ENCODE results near the gene FKBP15. TPM values are rescaled to one million over a fixed set of nuclear protein-coding genes. Genes with fewer than 3 reads are reported as not detected.

Gene FKBP15
- total RNA-seq, 1 donor from 2014 or later, result 26.4 TPM

DNA sequence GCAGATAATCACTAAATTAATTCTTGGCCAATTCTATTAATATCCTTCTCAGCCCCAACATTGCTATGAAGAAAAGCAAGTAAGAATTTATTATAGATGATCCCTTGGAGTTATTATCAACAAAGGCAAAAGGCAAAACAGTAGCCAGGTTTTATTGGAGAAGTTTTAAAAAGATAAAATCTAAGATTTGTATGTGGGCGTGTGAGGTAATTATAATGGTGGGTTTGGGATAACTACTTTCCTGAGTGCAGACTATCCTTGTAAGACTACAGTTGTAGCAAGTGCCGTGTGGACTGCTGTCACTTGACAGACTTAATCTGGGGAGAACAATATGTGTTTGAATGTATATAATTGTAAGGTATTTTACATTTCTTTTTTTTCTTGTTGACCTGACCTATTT, 23.5 kb upstream of the FKBP15 start:
- DNase-seq (ENCODE audit: low read depth) (no peak), FAIRE-seq (no peak)
- TF ChIP-seq EZH2 (IDR thresholded peaks at IDR 0.05; ENCODE audit: insufficient read depth, low read length), result no peak
- TF ChIP-seq, protein P1, sequence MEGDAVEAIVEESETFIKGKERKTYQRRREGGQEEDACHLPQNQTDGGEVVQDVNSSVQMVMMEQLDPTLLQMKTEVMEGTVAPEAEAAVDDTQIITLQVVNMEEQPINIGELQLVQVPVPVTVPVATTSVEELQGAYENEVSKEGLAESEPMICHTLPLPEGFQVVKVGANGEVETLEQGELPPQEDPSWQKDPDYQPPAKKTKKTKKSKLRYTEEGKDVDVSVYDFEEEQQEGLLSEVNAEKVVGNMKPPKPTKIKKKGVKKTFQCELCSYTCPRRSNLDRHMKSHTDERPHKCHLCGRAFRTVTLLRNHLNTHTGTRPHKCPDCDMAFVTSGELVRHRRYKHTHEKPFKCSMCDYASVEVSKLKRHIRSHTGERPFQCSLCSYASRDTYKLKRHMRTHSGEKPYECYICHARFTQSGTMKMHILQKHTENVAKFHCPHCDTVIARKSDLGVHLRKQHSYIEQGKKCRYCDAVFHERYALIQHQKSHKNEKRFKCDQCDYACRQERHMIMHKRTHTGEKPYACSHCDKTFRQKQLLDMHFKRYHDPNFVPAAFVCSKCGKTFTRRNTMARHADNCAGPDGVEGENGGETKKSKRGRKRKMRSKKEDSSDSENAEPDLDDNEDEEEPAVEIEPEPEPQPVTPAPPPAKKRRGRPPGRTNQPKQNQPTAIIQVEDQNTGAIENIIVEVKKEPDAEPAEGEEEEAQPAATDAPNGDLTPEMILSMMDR (IDR thresholded peaks at IDR 0.05; ENCODE audit: insufficient read depth, low read depth, low read length), result no peak
- peaks cover 5% of the 10 kb centered on the region for H3K36me3 Mint-ChIP-seq (ENCODE audit: low read depth, unreplicated experiment)
- H3K4me1 Mint-ChIP-seq (ENCODE audit: low read depth, unreplicated experiment), result no peaks in the 10 kb centered on the region
- no peak overlapping the region for H3K9ac ChIP-seq (ENCODE audit: low read length)
- H3K79me2 ChIP-seq (ENCODE audit: insufficient read depth, low read length), result peaks cover 9% of the 10 kb centered on the region
- H3K4me2 ChIP-seq (ENCODE audit: low read length), result no peak overlapping the region
- no peaks in the 10 kb centered on the region for H3K9me3 Mint-ChIP-seq (ENCODE audit: unreplicated experiment)
- no peaks in the 10 kb centered on the region for H3K27me3 ChIP-seq (ENCODE audit: insufficient read depth, low read length)
- H3K27me3 Mint-ChIP-seq (ENCODE audit: low read depth, unreplicated experiment), result no peaks in the 10 kb centered on the region
- H3K4me3 ChIP-seq (ENCODE audit: insufficient read depth, low read depth, low read length), result no peak overlapping the region
- no peak overlapping the region for H3K4me3 Mint-ChIP-seq (ENCODE audit: unreplicated experiment)
- H3K4me1 ChIP-seq (ENCODE audit: insufficient read depth, low read length), result no peaks in the 10 kb centered on the region
- H3K27ac ChIP-seq (ENCODE audit: low read depth, low read length), result no peak overlapping the region
- peaks cover 15% of the 10 kb centered on the region for H4K20me1 ChIP-seq (ENCODE audit: insufficient read depth, low read length)
- no peak overlapping the region for H2AFZ ChIP-seq (ENCODE audit: low read depth, low read length)
- peaks cover 2% of the 10 kb centered on the region for H3K36me3 ChIP-seq (ENCODE audit: insufficient read depth, low read length)
- H3K9me3 ChIP-seq (ENCODE audit: insufficient read depth, low read depth, low read length), result no peaks in the 10 kb centered on the region
- H3K27ac Mint-ChIP-seq (ENCODE audit: unreplicated experiment), result no peak overlapping the region

DNA sequence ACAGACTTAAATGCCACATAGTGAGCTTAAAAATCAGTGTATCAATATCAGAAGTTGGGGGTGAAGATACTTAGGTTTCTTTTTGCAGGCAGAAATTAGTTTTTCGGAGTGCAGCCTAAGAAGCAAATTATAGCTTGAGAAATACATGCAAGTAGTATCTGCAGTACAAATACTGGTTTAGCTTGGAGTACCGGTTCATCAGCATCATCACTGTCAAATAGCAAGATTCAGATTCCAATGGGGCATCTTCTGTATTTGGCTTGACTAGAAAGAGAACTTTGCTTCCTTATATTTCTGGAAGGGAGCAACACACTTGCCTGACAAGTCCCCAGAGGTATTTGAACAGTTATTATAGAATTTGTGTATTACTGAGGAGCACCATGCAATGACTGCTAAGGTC, 20.1 kb upstream of the FKBP15 start:
- TF ChIP-seq EZH2 (IDR thresholded peaks at IDR 0.05; ENCODE audit: insufficient read depth, low read length), result no peak
- TF ChIP-seq, protein P1 (IDR thresholded peaks at IDR 0.05; ENCODE audit: insufficient read depth, low read depth, low read length), result no peak
- no peaks in the 10 kb centered on the region for H3K4me1 ChIP-seq (ENCODE audit: insufficient read depth, low read length)
- Mint-ChIP-seq H3K36me3 (ENCODE audit: low read depth, unreplicated experiment) (no peaks in the 10 kb centered on the region), H3K9me3 (ENCODE audit: unreplicated experiment) (no peaks in the 10 kb centered on the region), H3K4me1 (ENCODE audit: low read depth, unreplicated experiment) (no peaks in the 10 kb centered on the region), H3K4me3 (ENCODE audit: unreplicated experiment) (no peak overlapping the region), H3K27ac (ENCODE audit: unreplicated experiment) (no peak overlapping the region), H3K27me3 (ENCODE audit: low read depth, unreplicated experiment) (no peaks in the 10 kb centered on the region)
- FAIRE-seq (no peak), DNase-seq (ENCODE audit: low read depth) (no peak)
- H3K79me2 ChIP-seq (ENCODE audit: insufficient read depth, low read length), result peaks cover 14% of the 10 kb centered on the region
- no peak overlapping the region for H3K27ac ChIP-seq (ENCODE audit: low read depth, low read length)
- H3K27me3 ChIP-seq (ENCODE audit: insufficient read depth, low read length), result no peaks in the 10 kb centered on the region
- H3K9ac ChIP-seq (ENCODE audit: low read length), result no peak overlapping the region
- H3K9me3 ChIP-seq (ENCODE audit: insufficient read depth, low read depth, low read length), result no peaks in the 10 kb centered on the region
- peaks cover 2% of the 10 kb centered on the region for H3K36me3 ChIP-seq (ENCODE audit: insufficient read depth, low read length)
- H3K4me3 ChIP-seq (ENCODE audit: insufficient read depth, low read depth, low read length), result no peak overlapping the region
- peaks cover 17% of the 10 kb centered on the region for H4K20me1 ChIP-seq (ENCODE audit: insufficient read depth, low read length)
- no peak overlapping the region for H3K4me2 ChIP-seq (ENCODE audit: low read length)
- no peak overlapping the region for H2AFZ ChIP-seq (ENCODE audit: low read depth, low read length)

DNA sequence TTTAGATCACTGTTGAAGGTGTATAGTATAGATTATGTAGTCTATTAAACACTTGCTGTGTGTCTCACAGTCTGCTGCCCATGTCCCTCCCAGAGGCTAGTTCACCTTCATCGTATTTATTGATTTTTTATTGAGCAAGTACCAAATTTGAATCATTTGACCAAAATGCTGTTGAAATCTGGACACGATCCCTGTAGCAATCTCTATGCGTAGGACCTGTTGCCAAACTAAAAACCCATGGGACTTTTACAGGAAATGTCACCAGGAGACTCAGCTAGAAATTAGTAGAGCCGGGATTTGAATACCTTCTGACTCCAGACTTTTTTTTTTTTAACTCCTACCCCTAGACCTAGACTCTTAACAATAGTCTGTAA, 17.8 kb upstream of the FKBP15 start:
- H3K9ac ChIP-seq (ENCODE audit: low read length), result no peak overlapping the region
- FAIRE-seq (no peak), DNase-seq (ENCODE audit: low read depth) (no peak)
- H4K20me1 ChIP-seq (ENCODE audit: insufficient read depth, low read length), result peaks cover 20% of the 10 kb centered on the region
- peaks cover 10% of the 10 kb centered on the region for H3K79me2 ChIP-seq (ENCODE audit: insufficient read depth, low read length)
- no peaks in the 10 kb centered on the region for H3K27me3 Mint-ChIP-seq (ENCODE audit: low read depth, unreplicated experiment)
- TF ChIP-seq EZH2 (IDR thresholded peaks at IDR 0.05; ENCODE audit: insufficient read depth, low read length), result no peak
- TF ChIP-seq, protein P1 (IDR thresholded peaks at IDR 0.05; ENCODE audit: insufficient read depth, low read depth, low read length), result no peak
- no peak overlapping the region for H2AFZ ChIP-seq (ENCODE audit: low read depth, low read length)
- H3K36me3 Mint-ChIP-seq (ENCODE audit: low read depth, unreplicated experiment), result no peaks in the 10 kb centered on the region
- no peaks in the 10 kb centered on the region for H3K9me3 Mint-ChIP-seq (ENCODE audit: unreplicated experiment)
- no peaks in the 10 kb centered on the region for H3K27me3 ChIP-seq (ENCODE audit: insufficient read depth, low read length)
- no peak overlapping the region for H3K4me3 ChIP-seq (ENCODE audit: insufficient read depth, low read depth, low read length)
- H3K4me1 Mint-ChIP-seq (ENCODE audit: low read depth, unreplicated experiment), result no peaks in the 10 kb centered on the region
- H3K27ac Mint-ChIP-seq (ENCODE audit: unreplicated experiment), result no peak overlapping the region
- H3K4me2 ChIP-seq (ENCODE audit: low read length), result no peak overlapping the region
- H3K36me3 ChIP-seq (ENCODE audit: insufficient read depth, low read length), result peaks cover 2% of the 10 kb centered on the region
- H3K4me1 ChIP-seq (ENCODE audit: insufficient read depth, low read length), result no peaks in the 10 kb centered on the region
- no peak overlapping the region for H3K27ac ChIP-seq (ENCODE audit: low read depth, low read length)
- no peak overlapping the region for H3K4me3 Mint-ChIP-seq (ENCODE audit: unreplicated experiment)
- no peaks in the 10 kb centered on the region for H3K9me3 ChIP-seq (ENCODE audit: insufficient read depth, low read depth, low read length)

All from astrocyte (in vitro differentiated cells and primary cell).